Tibial nerve (tissue), 4 donors: Measurements from ENCODE around the gene SYT9. TPM values are rescaled to one million over a fixed set of nuclear protein-coding genes. Genes with fewer than 3 reads are reported as not detected.

ENCODE experiments used
- DNase-seq, 2 donors: peaks; one replicate each; pipeline ENCODE4 v3.0.0-alpha.2; 2019; ENCODE audit warnings: low spot score in 2 of 2
- H3K27ac ChIP-seq, 4 donors: fragments of 200-600 bp; sonication (generic) in 3 of 4; one replicate each; pipeline ENCODE4 v1.5.1; 2017 to 2019; ENCODE audit warnings: mild to moderate bottlenecking in 1 of 4
- H3K27me3 ChIP-seq, 2 donors: fragments of 200-600 bp; sonication (generic) in 1 of 2; one replicate each; pipeline versions ENCODE4 v1.5.1 to v1.6.0; 2017 to 2019
- H3K36me3 ChIP-seq, 3 donors: fragments of 200-600 bp; sonication (generic); one replicate each; pipeline ENCODE4 v1.5.1; 2018 to 2019
- H3K4me1 ChIP-seq, 4 donors: fragments of 200-600 bp; sonication (generic) in 3 of 4; one replicate each; pipeline ENCODE4 v1.5.1; 2017 to 2019
- H3K4me3 ChIP-seq, 4 donors: fragments of 200-600 bp; sonication (generic) in 3 of 4; one replicate each; pipeline ENCODE4 v1.5.1; 2017 to 2019; ENCODE audit warnings: mild to moderate bottlenecking in 1 of 4, moderate library complexity in 1 of 4
- H3K9me3 ChIP-seq, 4 donors: fragments of 200-600 bp; sonication (generic) in 3 of 4; one replicate each; pipeline ENCODE4 v1.5.1; 2017 to 2019
- CTCF ChIP-seq, 5 experiments: fragments of 200-600 bp in 3 of 5; fragments of 450-650 bp in 2 of 5; sonication (generic) in 3 of 5; IDR thresholded peaks; one replicate each; pipeline ENCODE4 v1.5.1; 2016 to 2019; ENCODE audit warnings: antibody characterized with exemption in 5 of 5, mild to moderate bottlenecking in 3 of 5, moderate library complexity in 2 of 5
- EP300 ChIP-seq, 2 donors: sonication (generic); formaldehyde crosslinking; IDR thresholded peaks; one replicate each; pipeline ENCODE4 v1.6.1; 2017; ENCODE audit warnings: antibody characterized with exemption in 2 of 2, mild to moderate bottlenecking in 1 of 2
- POLR2A ChIP-seq, 2 donors: fragments of 450-650 bp; IDR thresholded peaks; one replicate each; pipeline ENCODE4 v1.6.1; 2017; ENCODE audit warnings: antibody characterized with exemption in 2 of 2, mild to moderate bottlenecking in 2 of 2, moderate library complexity in 2 of 2
- WGBS, 2 donors: methylation state at CpG; one replicate each; pipeline ENCODE4 v1.1.5; 2018; 5-methylcytosine and 5-hydroxymethylcytosine counted together
- total RNA-seq, 4 donors: library from RNA; depleted of rRNA; stranded (reverse); fragments of >200 nt; gene quantifications; one replicate each; pipeline ENCODE4 v1.1.0, GENCODE V29; 2016

SYT9 gene
- total RNA-seq, 4 donors from 2014 or later = 0.21 to 0.30 TPM; not detected in 2

GRCh38 chr11:7351228-7351627 lies 99.5 kb downstream of the SYT9 start:
- no peaks in the 10 kb centered on the region for H3K9me3 ChIP-seq
- TF ChIP-seq CTCF (IDR thresholded peaks at IDR 0.05) (no peak), POLR2A (IDR thresholded peaks at IDR 0.05) (no peak), EP300 (IDR thresholded peaks at IDR 0.05) (no peak)
- no peaks in the 10 kb centered on the region for H3K36me3 ChIP-seq
- H3K4me3 ChIP-seq = no peak overlapping the region
- WGBS, 2 donors = 53 to 66% methylated on average over 5 of the region's 5 CpGs
- H3K4me1 ChIP-seq = no peaks in the 10 kb centered on the region
- no peak overlapping the region for H3K27ac ChIP-seq
- no peak for DNase-seq
- H3K27me3 ChIP-seq = no peaks in the 10 kb centered on the region

GRCh38 chr11:7353100-7353499 lies 101.4 kb downstream of the SYT9 start:
- no peak for TF ChIP-seq POLR2A (IDR thresholded peaks at IDR 0.05)
- TF ChIP-seq CTCF (IDR thresholded peaks at IDR 0.05) = peak in 2 of 5 experiments; percentile 14 to 15
- DNase-seq = peak in 1 of 2 donors; percentile 11
- Histone ChIP-seq H3K4me3 (no peak overlapping the region), H3K27ac (no peak overlapping the region), H3K9me3 (no peaks in the 10 kb centered on the region), H3K4me1 (no peaks in the 10 kb centered on the region), H3K27me3 (no peaks in the 10 kb centered on the region), H3K36me3 (no peaks in the 10 kb centered on the region)
- WGBS, 2 donors = 46 to 72% methylated on average over 4 of the region's 4 CpGs

GRCh38 chr11:7364660-7365059 lies 113.0 kb downstream of the SYT9 start:
- no peaks in the 10 kb centered on the region for H3K4me1 ChIP-seq
- no peak for TF ChIP-seq POLR2A (IDR thresholded peaks at IDR 0.05)
- TF ChIP-seq EP300 (IDR thresholded peaks at IDR 0.05) = no peak
- no peak overlapping the region for H3K27ac ChIP-seq
- no peaks in the 10 kb centered on the region for H3K9me3 ChIP-seq
- H3K36me3 ChIP-seq = no peaks in the 10 kb centered on the region
- H3K4me3 ChIP-seq = no peak overlapping the region
- H3K27me3 ChIP-seq = no peaks in the 10 kb centered on the region
- WGBS, 2 donors = 50 to 52% methylated on average over 1 of the region's 1 CpG
- no peak for DNase-seq

- Histone ChIP-seq H3K4me1 (no peaks in the 10 kb centered on the region), H3K36me3 (no peaks in the 10 kb centered on the region), H3K27me3 (no peaks in the 10 kb centered on the region), H3K27ac (no peak overlapping the region), H3K9me3 (peaks cover 0 to 14% (median 1%) of the 10 kb centered on the region in 4 donors), H3K4me3 (no peak overlapping the region)
- TF ChIP-seq POLR2A (IDR thresholded peaks at IDR 0.05) = no peak
- TF ChIP-seq EP300 (IDR thresholded peaks at IDR 0.05) = no peak
- TF ChIP-seq CTCF (IDR thresholded peaks at IDR 0.05) = no peak
- DNase-seq = no peak
These were observed 116.1 kb downstream of the SYT9 start for GRCh38 chr11:7367803-7368202.

- Histone ChIP-seq H3K36me3 (no peaks in the 10 kb centered on the region), H3K9me3 (peaks cover 0 to 22% (median 1%) of the 10 kb centered on the region in 4 donors), H3K4me3 (no peak overlapping the region), H3K27me3 (no peaks in the 10 kb centered on the region), H3K4me1 (no peaks in the 10 kb centered on the region), H3K27ac (no peak overlapping the region)
- DNase-seq = no peak
- TF ChIP-seq POLR2A (IDR thresholded peaks at IDR 0.05) (no peak), CTCF (IDR thresholded peaks at IDR 0.05) (no peak), EP300 (IDR thresholded peaks at IDR 0.05) (no peak)
- 94% methylated on average over 1 of the region's 1 CpG for WGBS, 2 donors
These were observed 124.7 kb downstream of the SYT9 start for GRCh38 chr11:7376386-7376785.

GRCh38 chr11:7381937-7382336 lies 130.2 kb downstream of the SYT9 start:
- 60 to 73% methylated on average over 2 of the region's 2 CpGs for WGBS, 2 donors
- Histone ChIP-seq H3K9me3 (no peaks in the 10 kb centered on the region), H3K27me3 (no peaks in the 10 kb centered on the region), H3K4me3 (no peak overlapping the region), H3K4me1 (no peaks in the 10 kb centered on the region), H3K36me3 (no peaks in the 10 kb centered on the region), H3K27ac (no peak overlapping the region)
- TF ChIP-seq CTCF (IDR thresholded peaks at IDR 0.05) = no peak
- TF ChIP-seq EP300 (IDR thresholded peaks at IDR 0.05) = no peak
- TF ChIP-seq POLR2A (IDR thresholded peaks at IDR 0.05) = no peak
- no peak for DNase-seq
